Measurements from ENCODE around the gene CCP110.

DNA sequence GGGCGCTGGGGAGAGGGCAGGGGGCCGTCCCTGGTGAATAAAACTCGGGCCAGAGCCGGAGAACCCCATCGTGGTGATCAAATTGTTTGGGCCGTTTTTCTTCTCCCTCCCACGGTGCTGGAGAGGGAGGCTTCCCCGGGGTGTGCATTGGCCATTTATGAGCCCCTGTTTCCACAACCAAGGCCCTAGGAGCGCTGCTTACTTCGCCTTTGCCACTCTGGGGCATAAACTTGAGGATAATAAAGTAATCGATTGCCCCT is 544 bp downstream of the CCP110 start:
- TF ChIP-seq, protein P1, sequence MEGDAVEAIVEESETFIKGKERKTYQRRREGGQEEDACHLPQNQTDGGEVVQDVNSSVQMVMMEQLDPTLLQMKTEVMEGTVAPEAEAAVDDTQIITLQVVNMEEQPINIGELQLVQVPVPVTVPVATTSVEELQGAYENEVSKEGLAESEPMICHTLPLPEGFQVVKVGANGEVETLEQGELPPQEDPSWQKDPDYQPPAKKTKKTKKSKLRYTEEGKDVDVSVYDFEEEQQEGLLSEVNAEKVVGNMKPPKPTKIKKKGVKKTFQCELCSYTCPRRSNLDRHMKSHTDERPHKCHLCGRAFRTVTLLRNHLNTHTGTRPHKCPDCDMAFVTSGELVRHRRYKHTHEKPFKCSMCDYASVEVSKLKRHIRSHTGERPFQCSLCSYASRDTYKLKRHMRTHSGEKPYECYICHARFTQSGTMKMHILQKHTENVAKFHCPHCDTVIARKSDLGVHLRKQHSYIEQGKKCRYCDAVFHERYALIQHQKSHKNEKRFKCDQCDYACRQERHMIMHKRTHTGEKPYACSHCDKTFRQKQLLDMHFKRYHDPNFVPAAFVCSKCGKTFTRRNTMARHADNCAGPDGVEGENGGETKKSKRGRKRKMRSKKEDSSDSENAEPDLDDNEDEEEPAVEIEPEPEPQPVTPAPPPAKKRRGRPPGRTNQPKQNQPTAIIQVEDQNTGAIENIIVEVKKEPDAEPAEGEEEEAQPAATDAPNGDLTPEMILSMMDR (conservative IDR thresholded peaks at IDR 0.05): no peak
- TF ChIP-seq ZFX (IDR thresholded peaks at IDR 0.05): no peak

Data from C4-2B (cell line).